GM12891 (cell line): ENCODE data around the gene FAR1.
"Not testable (repeated sequence)": the region's sequence is repeated elsewhere in the genome, so short reads cannot be mapped to it uniquely, and the experiment has no call there.

ENCODE experiments used
- DNase-seq: peaks from one replicate; pipeline ENCODE4 v3.0.0; 2011; ENCODE audit warnings: low spot score; ENCODE audit not compliant: insufficient read length
- FAIRE-seq: peaks from 2 replicates; lab custom pipeline; 2011; peaks lifted over from hg19 to GRCh38; lab: Jason Lieb, UNC
- PAX5 ChIP-seq: IDR thresholded peaks from 2 replicates; pipeline ENCODE4 v1.6.1; 2011; ENCODE audit warnings: low read length, moderate library complexity, mild to moderate bottlenecking; ENCODE audit not compliant: insufficient read depth, severe bottlenecking
- POLR2A ChIP-seq: IDR thresholded peaks from 2 replicates; pipeline ENCODE4 v1.6.1; 2011; ENCODE audit warnings: low read depth, low read length, control low read depth
- POLR2AphosphoS5 ChIP-seq: IDR thresholded peaks from 2 replicates; pipeline ENCODE4 v1.6.1; 2011; ENCODE audit warnings: low read depth, low read length, control low read depth
- POU2F2 ChIP-seq: IDR thresholded peaks from 2 replicates; pipeline ENCODE4 v1.6.1; 2011; ENCODE audit warnings: low read depth, mild to moderate bottlenecking, control low read depth, low read length, moderate library complexity
- SPI1 ChIP-seq: IDR thresholded peaks from 2 replicates; pipeline ENCODE4 v1.6.1; 2011; ENCODE audit warnings: low read depth, low read length, control low read depth
- TAF1 ChIP-seq: IDR thresholded peaks from 2 replicates; pipeline ENCODE4 v1.6.1; 2011; ENCODE audit warnings: low read depth, low read length, control low read depth

The FAR1 gene

DNA sequence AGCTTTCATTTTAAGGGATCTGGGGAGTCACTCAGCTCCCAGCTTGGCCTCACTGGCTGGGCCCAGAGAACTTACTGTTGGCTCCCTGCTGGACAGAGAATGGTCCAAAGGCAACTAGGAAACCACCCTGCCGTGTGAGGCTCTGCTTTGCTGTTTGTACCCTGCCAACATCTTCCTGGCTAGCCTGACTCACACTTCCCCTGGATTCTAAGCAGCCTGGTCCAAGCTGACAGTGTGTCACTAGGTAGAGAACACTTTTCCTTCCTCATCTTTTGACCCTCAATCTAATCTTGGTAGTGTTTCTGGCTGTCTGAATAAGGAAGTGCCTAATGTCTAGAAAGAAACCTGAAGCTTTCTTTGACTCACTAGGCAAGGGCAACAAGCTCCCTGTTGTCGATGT lies 76.7 kb downstream of the FAR1 start:
- TF ChIP-seq POLR2A, result no peak
- TF ChIP-seq POLR2AphosphoS5, result no peak
- TF ChIP-seq PAX5, result no peak
- no peak for TF ChIP-seq TAF1
- TF ChIP-seq SPI1, result no peak
- TF ChIP-seq POU2F2, result no peak
- no peak for DNase-seq
- no peak for FAIRE-seq

GRCh38 chr11:13753316-13753715 lies 84.8 kb downstream of the FAR1 start:
- not testable (repeated sequence) for FAIRE-seq, DNase-seq

GRCh38 chr11:13759050-13759449 lies 90.6 kb downstream of the FAR1 start:
- TF ChIP-seq PAX5, result no peak
- no peak for TF ChIP-seq POLR2AphosphoS5
- TF ChIP-seq TAF1, result no peak
- TF ChIP-seq SPI1, result no peak
- TF ChIP-seq POLR2A, result no peak
- TF ChIP-seq POU2F2, result no peak
- no peak for DNase-seq
- no peak for FAIRE-seq

- no peak for TF ChIP-seq SPI1
- TF ChIP-seq POLR2A, result no peak
- TF ChIP-seq POU2F2, result no peak
- DNase-seq (no peak), FAIRE-seq (no peak)
Measured at GRCh38 chr11:13760115-13760514, 91.6 kb downstream of the FAR1 start.

DNA sequence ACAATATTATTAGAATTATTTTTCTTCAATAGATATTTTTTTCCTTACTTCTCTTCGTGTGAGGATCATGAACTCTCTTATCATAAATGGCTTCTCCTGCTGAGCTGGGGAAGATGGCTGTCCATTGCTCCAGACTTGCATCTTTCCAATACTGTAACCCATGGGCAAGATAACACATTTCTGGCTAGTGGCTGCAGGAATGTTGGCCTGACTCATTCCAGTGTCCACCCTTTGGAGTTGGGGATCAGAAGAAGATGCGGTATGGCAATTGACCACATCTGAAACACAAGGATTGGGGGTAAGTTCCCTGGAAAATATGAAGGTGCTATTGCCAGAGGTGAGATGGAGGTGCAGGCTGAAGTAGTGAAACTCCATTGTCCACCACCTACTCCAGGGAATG lies 92.8 kb downstream of the FAR1 start:
- no peak for TF ChIP-seq SPI1
- TF ChIP-seq POLR2AphosphoS5, result no peak
- no peak for TF ChIP-seq POLR2A
- TF ChIP-seq TAF1, result no peak
- TF ChIP-seq PAX5, result no peak
- DNase-seq (no peak), FAIRE-seq (no peak)

DNA sequence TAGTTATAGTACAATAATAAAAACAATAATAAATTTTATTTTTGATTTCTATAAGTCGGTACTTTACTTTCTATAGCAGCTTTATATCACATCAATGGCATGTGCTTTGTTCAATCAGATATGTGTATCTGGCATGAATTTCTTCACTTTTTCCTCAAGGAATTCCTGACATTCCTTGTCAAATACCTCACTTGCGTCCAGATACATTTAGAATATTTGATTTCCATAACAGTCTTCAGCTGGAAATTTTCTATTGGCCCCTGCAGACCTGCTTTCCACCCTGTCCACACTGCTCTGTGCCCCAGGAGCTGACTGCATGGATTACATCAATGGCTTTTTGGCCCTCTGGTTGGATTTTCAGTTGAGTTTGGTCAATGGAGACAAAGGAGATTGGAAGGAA lies 93.2 kb downstream of the FAR1 start:
- DNase-seq (no peak), FAIRE-seq (no peak)
- TF ChIP-seq POU2F2 (no peak), TAF1 (no peak), POLR2AphosphoS5 (no peak), SPI1 (no peak), PAX5 (no peak), POLR2A (no peak)

DNA sequence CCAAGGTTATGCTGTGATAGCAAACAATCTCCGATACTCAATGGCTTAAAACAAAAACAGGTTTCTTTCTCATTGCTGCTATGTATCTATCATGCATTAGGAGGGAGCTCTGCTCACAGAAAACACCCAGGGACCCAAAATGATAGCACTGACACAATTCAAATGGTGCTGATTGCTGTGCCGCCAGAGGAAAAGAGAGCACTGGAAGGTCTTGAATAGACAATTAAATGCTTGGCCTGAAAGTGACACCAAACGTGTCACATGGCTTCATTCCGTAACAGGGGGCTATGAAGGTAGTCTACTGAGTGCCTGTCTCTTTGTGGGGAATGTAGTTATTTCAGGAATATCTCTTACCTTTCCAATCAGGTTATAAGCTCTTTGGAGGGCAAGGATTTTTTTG lies 94.2 kb downstream of the FAR1 start:
- no peak for FAIRE-seq
- TF ChIP-seq SPI1 (no peak), POU2F2 (no peak), TAF1 (no peak), POLR2AphosphoS5 (no peak), POLR2A (no peak), PAX5 (no peak)
- no peak for DNase-seq

DNA sequence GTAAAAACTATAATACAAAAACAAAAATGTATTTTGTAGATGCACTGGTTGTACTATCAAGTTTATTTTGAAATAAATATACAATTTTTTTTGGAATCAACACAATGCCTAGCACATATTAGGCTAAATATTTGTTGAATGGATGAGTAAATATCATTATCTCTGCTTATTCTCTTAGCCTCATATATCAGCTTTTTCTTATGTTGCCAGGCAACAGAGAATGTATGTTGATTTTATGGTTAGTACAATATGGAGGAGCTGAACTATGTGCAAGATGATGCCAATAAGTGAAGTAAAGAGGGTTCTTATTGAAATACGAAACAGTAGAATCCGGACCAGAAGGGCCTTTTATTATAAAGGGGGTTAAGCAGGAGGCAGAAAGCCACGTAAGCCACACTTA lies 94.9 kb downstream of the FAR1 start:
- FAIRE-seq, result no peak
- TF ChIP-seq POLR2A, result no peak
- no peak for TF ChIP-seq TAF1
- no peak for TF ChIP-seq PAX5
- no peak for TF ChIP-seq POLR2AphosphoS5
- DNase-seq, result no peak

GRCh38 chr11:13765886-13766285 lies 97.4 kb downstream of the FAR1 start:
- no peak for TF ChIP-seq POU2F2
- TF ChIP-seq POLR2AphosphoS5, result no peak
- TF ChIP-seq SPI1, result no peak
- no peak for TF ChIP-seq POLR2A
- no peak for TF ChIP-seq TAF1
- TF ChIP-seq PAX5, result no peak
- FAIRE-seq (no peak), DNase-seq (no peak)

- DNase-seq, result no peak
- FAIRE-seq, result no peak
Measured at GRCh38 chr11:13767471-13767870, 99.0 kb downstream of the FAR1 start.

GRCh38 chr11:13769188-13769587 lies 100.7 kb downstream of the FAR1 start:
- DNase-seq, result no peak
- FAIRE-seq, result no peak
- TF ChIP-seq POLR2AphosphoS5 (no peak), POU2F2 (no peak), TAF1 (no peak)

More at GRCh38 chr11:13767471-13767870, 99.0 kb downstream of the FAR1 start:
- TF ChIP-seq POU2F2, result no peak
- no peak for TF ChIP-seq TAF1
- no peak for TF ChIP-seq POLR2AphosphoS5
- TF ChIP-seq SPI1, result no peak
- TF ChIP-seq POLR2A, result no peak
- no peak for TF ChIP-seq PAX5
